ENCODE measurements around the gene ATG16L2. TPM values are rescaled to one million over a fixed set of nuclear protein-coding genes. Genes with fewer than 3 reads are reported as not detected.

Gene ATG16L2
- total and polyA plus RNA-seq, 2 of the 4 experiments (the other 2 are of a cell fraction), result 1.3 to 12.7 TPM

DNA sequence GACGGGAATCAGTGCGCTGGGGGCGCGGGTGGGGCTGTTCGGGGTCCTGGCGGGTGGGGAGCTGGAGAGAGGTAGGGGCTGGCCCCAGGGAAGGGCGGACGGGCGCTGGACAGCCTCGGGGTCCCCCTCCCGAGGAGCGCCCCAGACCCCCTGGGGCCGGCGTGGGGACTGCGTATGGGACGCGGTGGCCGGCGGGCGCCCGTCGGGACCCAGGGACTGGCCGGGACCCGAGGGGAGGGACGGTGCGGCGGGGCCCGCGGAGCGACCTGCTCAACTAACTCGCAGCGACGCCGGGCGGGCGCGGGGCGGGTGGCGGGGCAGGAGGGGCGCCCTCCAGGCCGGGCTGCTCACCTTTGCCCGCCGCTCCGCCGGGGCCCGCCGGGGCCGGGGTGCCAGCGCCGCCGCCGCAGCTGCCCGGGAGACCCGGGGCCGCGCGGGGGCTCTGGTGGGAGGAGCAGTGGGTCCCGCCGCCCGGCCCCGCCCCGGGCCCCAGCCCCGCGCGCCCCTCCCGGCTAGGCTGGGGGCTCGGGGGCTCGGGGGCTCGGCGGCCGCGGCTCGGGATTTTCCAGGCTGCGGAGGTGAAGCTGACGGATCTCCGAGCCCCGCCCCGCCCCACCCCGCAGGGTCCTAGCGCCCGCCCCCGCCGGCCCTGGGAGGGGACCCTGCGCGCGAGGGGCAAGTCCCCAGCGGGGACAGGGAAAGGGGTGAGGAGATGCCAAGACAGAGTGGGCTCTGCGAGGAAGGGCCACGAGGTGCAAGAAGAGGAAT, 32.7 kb upstream of the ATG16L2 start (continued):
- TF ChIP-seq BHLHE40 (IDR thresholded peaks at IDR 0.05; ENCODE audit: low read depth, low read length) (no peak), POLR2A (IDR thresholded peaks at IDR 0.05; ENCODE audit: low read depth, low read length) (no peak)

DNA sequence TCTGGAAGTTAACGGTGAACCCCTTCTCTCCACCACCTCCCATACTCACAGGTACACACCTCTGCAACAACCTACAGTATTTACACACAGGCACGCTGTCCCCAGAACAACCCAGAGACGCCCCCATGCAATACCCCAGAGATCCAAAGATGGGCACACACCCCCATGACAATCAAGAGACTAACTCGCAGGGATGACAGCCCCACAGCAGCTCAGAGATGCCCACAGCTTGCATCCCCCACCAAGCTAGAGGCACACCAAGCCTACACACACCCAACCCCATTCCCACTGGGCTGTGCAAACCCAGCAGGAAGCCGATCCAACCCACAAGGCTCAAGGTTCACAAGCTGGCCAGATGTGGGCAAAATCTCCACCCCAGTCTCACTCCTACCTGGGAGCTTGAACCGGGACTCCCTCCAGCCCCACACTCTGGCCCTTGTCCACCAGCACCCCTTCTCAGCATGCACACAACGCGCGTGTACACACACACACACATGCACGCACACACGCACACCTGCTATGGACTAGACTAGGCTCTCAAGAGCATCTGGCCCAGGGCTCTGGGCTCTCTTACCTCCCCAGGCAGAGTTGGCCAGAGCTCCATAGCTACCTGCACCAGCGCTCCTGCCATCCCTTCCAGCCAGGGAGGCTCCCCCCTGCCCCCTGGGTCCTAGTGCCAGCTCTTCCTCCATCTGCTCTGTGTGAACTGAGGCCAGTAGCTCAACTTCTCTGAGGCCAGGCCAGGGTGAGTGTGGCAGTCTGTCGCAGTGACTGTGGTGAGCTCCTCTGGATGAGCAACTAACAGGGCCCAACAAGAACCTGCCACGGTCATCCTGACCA, 31.9 kb upstream of the ATG16L2 start:
- 51% methylated on average over 4 of the region's 14 CpGs; no CpG with 5 or more reads in 1 of the 2 experiments for WGBS, 2 experiments (ENCODE audit: extremely low coverage in 2 of 2, insufficient read length in 1 of 2)
- Histone ChIP-seq H2AFZ (replicated peaks; ENCODE audit: low read length, poor library complexity) (peak overlapping the region; percentile 91), H3K9ac (ENCODE audit: low read depth, low read length) (no peak overlapping the region), H3K9me3 (ENCODE audit: control insufficient read depth, insufficient read depth, low read length) (no peaks in the 10 kb centered on the region), H3K9me1 (ENCODE audit: insufficient read depth, low read length) (no peaks in the 10 kb centered on the region), H3K14ac (replicated peaks; ENCODE audit: low read depth, low read length) (peak overlapping the region; percentile 65; the same call in 1 of the 2 replicates), H3K4ac (ENCODE audit: low read depth, low read length) (no peak overlapping the region; the same call in 1 of the 2 replicates), H3K4me3 (ENCODE audit: insufficient read depth, low read depth, low read length) (peak overlapping the region; percentile 39), H2AK9ac (replicated peaks; ENCODE audit: low read depth, low read length, poor library complexity) (peak overlapping the region; percentile 94), H2AK5ac (ENCODE audit: low read depth, low read length) (peak overlapping the region; percentile 50), H2BK15ac (ENCODE audit: low read depth, low read length) (no peak overlapping the region; the same call in 2 of the 3 replicates), H3K23ac (ENCODE audit: low read depth, low read length) (0 out of 2 replicates have a peak overlapping the region, but pooled peaks have one; percentile 10), H4K8ac (ENCODE audit: low read depth in 2 of 2, low read length in 2 of 2) (peak overlapping the region in 1 of 2 experiments; percentile 77; a peak in 1 of 4 replicates), H3K27me3 (ENCODE audit: control insufficient read depth, insufficient read depth, low read length) (peaks cover 4% of the 10 kb centered on the region; the same call in 1 of the 2 replicates), H3K56ac (ENCODE audit: extremely low read depth, insufficient read depth, low read length) (no peak overlapping the region), H3K27ac (ENCODE audit: insufficient read depth, low read length) (no peak overlapping the region), H3K4me2 (ENCODE audit: low read depth, low read length) (peak overlapping the region; percentile 93), H3K36me3 (ENCODE audit: control insufficient read depth, insufficient read depth, low read length) (no peaks in the 10 kb centered on the region), H2BK20ac (ENCODE audit: low read depth, low read length) (no peak overlapping the region), H3K4me1 (ENCODE audit: control insufficient read depth, insufficient read depth, low read length) (peaks cover 6% of the 10 kb centered on the region), H4K91ac (ENCODE audit: insufficient read depth, low read depth, low read length) (no peak overlapping the region), H2BK120ac (ENCODE audit: low read depth, low read length) (no peak overlapping the region), H2BK5ac (ENCODE audit: low read depth, low read length, poor library complexity, severe bottlenecking) (no peak overlapping the region), H4K20me1 (ENCODE audit: insufficient read depth, low read length) (no peaks in the 10 kb centered on the region), H3K18ac (ENCODE audit: low read depth, low read length) (no peak overlapping the region), H3K79me1 (ENCODE audit: low read depth in 1 of 2, low read length in 2 of 2) (no peaks in the 10 kb centered on the region), H4K5ac (ENCODE audit: low read depth, low read length) (no peak overlapping the region)
- DNase-seq, result no peak
- intact Hi-C loops (cut with micrococcal nuclease), result no loop called here
- in situ Hi-C loops (cut with MboI; ENCODE audit: low sequenced_read_pairs), result no loop called here
- BruUV-seq (replicated peaks), result no TSS peak
- ATAC-seq (ENCODE audit: low read depth), result no peak; the same call in 1 of the 2 replicates
- dilution Hi-C loops (cut with HindIII; ENCODE audit: low sequenced_read_pairs, unreplicated experiment), result no loop called here
- ChIA-PET CTCF (interaction anchor here (1.3 kb wide), 1 partner anchor 57 kb away, joined by 3 read pairs; no protein-coding TSS in a partner anchor), POLR2A (ENCODE audit: unreplicated experiment) (no interaction called here)
- TF ChIP-seq BHLHE40 (IDR thresholded peaks at IDR 0.05; ENCODE audit: low read depth, low read length) (no peak), CEBPB (IDR thresholded peaks at IDR 0.05; ENCODE audit: low read depth, low read length) (no peak), MAZ (IDR thresholded peaks at IDR 0.05; ENCODE audit: borderline replicate concordance, low read depth, low read length) (no peak), MXI1 (IDR thresholded peaks at IDR 0.05; ENCODE audit: borderline replicate concordance, low read depth, low read length) (no peak), RAD21 (IDR thresholded peaks at IDR 0.05; ENCODE audit: low read length) (no peak), NFE2L2 (IDR thresholded peaks at IDR 0.05; ENCODE audit: low read depth, low read length) (no peak), RFX5 (IDR thresholded peaks at IDR 0.05; ENCODE audit: low read depth, low read length) (no peak), POLR2A (IDR thresholded peaks at IDR 0.05; ENCODE audit: low read depth, low read length) (no peak), SMC3 (IDR thresholded peaks at IDR 0.05; ENCODE audit: low read depth, low read length) (no peak), FOS (IDR thresholded peaks at IDR 0.05; ENCODE audit: low read depth, low read length) (no peak)
- TF ChIP-seq, protein P1, sequence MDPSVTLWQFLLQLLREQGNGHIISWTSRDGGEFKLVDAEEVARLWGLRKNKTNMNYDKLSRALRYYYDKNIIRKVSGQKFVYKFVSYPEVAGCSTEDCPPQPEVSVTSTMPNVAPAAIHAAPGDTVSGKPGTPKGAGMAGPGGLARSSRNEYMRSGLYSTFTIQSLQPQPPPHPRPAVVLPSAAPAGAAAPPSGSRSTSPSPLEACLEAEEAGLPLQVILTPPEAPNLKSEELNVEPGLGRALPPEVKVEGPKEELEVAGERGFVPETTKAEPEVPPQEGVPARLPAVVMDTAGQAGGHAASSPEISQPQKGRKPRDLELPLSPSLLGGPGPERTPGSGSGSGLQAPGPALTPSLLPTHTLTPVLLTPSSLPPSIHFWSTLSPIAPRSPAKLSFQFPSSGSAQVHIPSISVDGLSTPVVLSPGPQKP (IDR thresholded peaks at IDR 0.05; ENCODE audit: borderline replicate concordance, low read depth, low read length), result no peak
- TF ChIP-seq, protein P2, sequence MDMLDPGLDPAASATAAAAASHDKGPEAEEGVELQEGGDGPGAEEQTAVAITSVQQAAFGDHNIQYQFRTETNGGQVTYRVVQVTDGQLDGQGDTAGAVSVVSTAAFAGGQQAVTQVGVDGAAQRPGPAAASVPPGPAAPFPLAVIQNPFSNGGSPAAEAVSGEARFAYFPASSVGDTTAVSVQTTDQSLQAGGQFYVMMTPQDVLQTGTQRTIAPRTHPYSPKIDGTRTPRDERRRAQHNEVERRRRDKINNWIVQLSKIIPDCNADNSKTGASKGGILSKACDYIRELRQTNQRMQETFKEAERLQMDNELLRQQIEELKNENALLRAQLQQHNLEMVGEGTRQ (IDR thresholded peaks at IDR 0.05; ENCODE audit: low read depth, low read length), result no peak

Measured in IMR-90 (cell line).